ENCODE measurements around the gene DNAAF1.

DNAAF1 gene

DNA sequence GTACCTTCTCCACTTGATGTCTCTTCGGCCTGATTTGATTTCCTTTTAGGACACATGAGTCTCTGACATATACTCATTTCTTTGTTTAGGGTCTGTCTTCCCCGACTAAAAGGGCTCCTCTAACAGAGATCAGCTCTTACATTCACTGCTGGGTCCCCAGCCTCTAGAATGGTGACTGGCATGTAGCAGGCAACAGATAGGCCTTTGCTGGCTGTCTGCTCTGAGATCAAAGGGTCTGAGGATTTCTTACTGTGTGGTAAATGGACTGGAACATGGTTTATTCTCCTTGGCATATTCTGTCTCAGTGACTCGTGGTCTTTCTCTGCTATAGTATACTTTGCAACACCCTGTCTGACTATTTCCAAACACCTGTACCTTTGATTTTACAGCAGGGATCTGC lies 16.7 kb downstream of the DNAAF1 start:
- DNase-seq: no peak

DNA sequence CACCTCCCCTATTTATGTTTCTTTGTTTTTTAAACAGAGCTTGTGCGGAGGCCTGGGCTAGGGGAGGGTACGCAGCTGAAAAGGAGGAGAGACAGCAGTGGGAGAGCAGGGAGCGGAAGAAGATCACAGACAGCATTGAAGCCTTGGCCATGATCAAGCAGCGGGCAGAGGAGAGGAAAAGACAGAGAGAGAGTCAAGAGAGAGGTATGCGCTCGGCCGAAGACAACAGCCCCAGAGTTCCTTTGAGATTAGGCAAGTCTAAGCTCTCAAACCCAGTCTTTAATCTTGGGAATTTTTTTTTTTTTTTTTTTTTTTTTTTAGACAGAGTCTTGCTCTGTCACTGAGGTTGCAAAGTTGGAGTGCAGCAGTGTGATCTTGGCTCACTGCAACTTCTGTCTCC lies 20.6 kb downstream of the DNAAF1 start:
- no peak for DNase-seq

DNA sequence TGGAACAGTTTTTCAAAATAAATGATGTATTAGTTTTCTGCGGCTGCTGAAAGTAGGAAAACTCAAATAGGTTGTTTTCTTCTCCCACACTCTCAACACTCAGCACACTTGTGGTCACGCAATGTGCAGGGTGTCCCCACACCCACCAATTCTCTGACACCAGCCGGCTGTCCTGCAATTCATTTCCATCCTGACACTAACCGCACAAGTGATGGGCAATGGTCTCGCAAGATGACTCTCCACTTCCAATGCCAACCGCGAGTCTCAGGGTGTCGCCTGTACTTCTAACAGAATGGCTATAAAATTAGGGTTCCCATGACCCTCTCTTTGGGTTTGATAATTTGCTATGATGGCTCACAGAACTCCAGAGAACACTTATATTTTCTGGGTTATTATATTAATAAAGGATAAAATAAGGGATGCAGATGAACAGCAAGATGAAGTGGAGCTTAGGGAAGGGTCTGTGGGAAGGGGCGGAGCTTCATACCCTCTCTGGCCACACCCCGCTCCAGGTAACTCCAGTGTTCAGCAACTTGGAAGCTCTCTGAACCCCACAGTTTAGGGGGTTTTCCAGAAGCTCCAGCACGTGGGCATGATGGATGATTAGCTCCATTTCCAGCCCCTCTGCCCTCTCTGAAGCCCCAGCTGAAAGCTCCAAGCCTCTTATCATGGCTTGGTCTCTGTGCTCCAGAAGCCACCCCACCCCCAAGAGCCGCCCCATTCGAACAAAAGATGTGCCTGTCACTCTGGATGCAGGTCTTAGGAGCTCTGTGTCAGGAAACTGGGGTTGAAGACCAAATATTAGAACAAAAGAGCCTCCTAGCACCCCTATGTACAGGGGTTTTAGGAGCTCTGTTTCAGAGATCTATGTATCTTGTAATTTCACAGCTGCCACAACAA lies 21.9 kb downstream of the DNAAF1 start:
- no peak for DNase-seq

DNA sequence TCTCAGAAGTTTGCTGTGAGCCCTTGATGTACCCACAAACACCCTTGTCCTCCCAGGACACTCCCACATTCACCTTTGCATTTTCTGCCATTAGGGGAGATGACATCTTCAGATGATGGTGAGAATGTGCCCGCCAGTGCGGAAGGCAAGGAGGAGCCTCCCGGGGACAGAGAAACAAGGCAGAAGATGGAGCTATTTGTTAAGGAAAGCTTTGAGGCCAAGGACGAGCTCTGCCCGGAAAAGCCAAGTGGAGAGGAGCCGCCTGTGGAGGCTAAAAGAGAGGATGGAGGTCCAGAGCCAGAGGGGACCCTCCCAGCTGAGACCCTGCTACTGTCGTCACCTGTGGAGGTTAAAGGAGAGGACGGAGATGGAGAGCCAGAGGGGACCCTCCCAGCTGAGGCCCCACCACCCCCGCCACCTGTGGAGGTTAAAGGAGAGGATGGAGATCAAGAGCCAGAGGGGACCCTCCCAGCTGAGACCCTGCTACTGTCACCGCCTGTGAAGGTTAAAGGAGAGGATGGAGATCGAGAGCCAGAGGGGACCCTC lies 24.7 kb downstream of the DNAAF1 start:
- DNase-seq: no peak

DNA sequence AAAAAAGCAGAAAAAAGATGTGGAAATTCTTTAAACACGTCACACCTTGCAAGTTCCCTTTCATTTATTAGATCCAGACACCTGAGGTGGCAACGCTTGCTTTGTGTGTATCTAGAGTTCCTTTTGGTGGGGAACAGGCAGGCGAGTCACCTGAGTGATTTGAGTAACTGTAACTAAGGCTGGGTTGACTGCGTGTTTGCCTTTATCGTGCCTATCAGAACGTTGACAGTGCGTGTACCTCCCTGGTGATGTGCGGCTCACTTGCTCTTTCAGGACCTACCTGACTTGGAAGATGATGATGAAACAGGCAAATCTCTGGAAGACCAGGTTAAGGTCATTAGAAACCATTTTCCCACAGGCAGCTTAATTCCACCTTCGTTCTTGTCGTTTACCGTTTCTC lies 29.3 kb downstream of the DNAAF1 start:
- DNase-seq: no peak

DNA sequence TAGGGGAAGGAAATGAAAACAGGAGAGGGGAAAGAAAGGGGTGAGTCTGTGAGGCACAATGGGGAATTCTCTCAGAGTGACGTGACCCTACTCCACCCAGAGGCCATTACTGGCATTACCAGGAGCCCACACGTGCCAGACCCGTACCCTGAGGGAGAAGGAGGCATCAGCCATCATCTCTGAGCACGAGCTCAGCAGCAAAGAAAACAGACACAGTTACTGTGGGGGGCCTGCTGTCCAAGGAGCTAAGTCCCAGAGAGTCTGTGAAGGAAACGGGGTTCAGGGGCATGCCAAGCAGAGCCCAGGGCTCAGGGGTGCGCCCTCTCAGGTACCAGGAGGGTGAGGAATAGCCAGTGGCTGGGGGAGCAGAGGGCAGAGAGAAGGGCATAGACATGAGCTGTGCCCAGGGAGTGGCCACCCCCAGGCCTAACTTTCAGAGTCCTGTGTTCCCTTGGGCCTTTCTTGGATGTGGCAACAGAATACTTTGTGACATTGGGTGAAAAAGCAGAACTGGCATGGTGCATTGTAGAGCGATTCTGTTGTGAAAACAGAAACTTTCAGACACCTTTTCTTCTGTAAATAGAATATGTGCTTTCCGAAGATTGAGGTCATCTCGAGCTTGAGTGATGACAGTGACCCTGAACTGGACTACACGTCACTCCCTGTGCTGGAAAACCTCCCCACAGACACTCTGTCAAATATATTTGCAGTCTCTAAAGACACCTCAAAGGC lies 30.4 kb downstream of the DNAAF1 start:
- no peak for DNase-seq

DNA sequence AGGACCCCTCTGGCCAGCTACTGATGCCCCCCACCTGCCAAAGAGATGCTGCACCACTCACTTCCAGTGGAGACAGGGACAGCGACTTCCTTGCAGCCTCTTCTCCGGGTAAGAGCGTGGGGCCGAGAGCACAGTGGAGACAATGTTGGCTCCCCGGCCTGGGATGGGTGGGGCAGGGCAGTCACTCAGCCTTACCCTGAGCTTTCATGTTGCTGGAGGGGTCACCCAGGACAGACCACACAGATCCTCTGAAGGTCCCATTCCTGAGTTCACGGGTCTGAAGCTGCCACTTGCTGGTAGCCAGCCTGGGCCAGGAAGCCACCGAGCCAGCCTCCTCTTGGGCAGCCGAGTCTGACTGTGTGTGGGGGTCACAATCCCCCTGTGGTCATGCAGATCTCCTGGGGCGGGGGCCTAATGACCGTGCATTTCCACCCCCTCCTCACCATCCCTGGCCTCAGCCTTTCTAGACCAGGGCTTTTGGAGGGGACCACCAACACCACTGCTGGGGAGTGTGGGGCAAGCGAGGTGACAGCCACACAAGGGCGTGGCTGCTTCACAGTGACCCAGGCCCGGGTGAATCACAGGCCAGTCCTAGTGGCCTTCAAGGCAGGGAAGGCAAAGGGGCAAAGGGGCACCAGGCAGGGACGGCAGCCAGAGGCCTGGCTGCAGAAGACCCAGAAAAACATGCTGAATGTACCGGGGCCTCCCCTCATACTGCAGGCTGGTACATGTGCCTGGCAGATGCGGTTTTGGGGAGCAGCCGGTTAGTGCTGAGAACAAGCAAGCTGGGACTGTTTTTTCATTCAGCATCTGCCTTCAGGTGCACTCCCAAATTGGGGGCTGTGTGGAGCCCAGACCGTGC lies 31.3 kb downstream of the DNAAF1 start:
- DNase-seq: no peak

GRCh38 chr16:84177741-84178073 lies 32.6 kb downstream of the DNAAF1 start:
- no peak for DNase-seq

DNA sequence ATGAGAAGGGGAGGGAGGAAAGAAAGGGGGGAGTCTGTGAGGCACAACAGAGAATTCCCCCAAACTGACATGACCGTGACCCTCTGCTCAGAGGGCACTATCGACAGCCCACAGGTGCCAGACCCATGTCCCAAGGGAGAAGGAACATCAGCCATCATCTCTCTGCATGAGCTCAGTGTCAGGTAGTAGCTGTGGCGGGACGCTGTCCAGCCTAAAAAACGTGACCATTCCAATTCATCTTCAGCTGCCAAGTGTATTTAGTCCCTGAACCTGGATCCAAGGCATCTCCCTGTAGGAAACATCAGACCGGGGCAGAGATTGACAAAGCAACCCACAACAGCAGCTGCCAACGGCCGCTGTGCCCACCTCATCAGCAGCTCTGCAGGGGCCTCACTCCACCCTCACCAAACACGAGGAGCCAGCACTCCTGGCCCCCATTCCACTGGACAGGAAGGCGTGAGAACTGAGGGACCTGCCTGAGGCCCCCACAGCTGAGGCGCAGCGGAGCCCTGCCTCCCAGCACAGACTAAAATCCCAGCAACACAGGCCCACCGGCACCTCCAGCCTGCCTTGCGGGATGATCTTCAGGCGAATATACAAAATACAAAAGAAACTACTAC lies 33.1 kb downstream of the DNAAF1 start:
- DNase-seq: no peak

DNA sequence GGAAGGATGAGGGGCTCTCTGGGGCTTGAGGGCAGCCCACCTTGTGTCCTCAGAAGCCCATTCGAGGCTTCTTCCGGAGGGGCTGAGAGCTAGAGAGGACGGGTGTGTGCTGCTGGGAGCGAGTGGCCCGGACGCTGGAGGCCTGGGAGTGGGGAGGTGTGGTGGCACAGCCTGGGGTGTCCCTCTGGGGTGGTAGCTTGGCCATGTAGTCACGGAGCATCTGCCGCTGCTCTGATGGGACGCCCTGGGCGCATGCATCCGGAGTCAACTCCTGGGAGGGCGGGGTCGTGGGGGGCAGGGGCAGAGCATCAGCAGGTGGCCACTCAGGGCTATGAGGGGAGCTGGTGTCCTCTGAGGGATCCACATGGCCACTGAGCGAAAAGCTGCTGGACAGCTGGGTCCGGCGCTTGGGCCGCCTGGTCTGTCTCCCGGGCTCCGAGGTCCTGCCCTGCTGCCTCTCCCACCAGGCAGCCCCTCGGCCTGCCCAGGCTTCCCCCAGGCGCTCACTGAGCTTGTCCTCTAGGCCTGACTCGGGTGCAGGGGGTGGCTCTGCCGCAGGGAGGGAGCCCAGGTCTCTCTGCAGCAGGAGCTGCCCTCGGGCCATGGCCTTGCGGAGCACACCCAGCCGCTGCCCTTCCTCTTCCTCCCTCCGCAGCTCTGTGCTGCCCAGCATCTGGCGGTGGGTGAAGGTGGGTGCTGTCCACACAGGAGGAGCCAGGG lies 33.9 kb downstream of the DNAAF1 start:
- DNase-seq: no peak

DNA sequence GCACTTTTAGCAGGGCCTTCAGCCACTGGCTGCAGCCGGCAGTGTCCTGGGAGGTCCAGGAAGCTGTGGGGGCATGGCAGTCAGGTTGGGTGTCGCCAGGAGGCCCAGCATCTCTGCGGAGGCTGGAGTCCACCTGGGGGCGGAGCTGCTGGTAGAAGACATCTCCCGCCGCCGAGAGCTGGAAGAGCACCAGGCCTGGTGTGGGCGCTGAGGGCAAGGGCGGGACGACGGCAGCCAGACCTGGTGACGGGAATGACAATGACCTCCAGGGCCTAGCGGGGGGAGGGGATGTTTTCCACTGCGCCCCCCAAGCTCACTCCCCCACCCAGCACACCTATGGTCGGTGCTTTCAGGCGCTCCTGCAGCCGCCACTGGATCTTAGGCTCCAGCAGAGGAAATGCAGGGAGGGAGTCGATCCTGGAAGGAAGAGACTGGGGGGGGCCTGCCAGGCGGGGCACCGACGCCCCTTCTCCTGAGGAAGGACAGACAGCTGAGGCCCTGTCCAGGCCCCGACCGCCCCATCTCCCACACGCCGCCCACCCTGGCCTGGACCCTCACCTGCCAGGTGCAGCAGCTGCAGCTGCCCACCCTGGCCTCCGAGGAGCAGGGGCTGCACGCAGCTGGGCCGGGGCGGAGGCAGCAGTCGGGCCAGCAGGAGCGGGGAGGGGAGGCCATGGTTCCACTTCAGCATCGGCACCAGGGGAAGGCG lies 34.7 kb downstream of the DNAAF1 start:
- DNase-seq: no peak

DNA sequence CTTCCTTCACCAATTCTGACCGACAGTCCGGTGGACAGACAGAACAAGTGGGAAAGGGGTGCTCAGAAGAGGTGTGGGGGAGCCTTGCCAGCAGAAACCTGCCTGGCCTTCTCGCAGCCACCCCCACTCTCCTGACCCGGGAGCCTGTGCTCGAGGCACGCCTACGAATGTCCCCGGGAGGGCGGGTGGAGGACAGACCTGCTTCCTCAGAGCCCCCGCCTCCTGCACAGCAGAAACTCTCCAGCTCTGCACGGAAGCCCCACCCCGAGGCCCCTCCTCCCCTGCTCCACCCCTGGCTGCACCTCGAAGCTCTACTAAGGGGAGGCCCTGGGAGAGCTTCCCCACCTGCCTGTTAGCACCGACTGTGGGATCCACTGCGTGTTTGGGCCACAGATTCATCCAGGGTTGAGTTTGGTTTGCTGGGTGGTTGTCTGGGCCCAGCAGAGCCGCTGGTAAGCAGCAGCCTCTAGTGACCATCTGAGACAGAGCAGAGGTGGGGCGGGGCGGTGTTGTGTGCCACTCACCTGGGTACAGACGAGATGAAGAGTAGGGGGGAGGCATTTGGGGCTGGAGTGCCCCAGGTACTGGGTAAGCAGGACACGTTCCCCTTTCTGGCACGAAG lies 35.5 kb downstream of the DNAAF1 start:
- no peak for DNase-seq

GRCh38 chr16:84181144-84181915 lies 36.2 kb downstream of the DNAAF1 start:
- no peak for DNase-seq

DNA sequence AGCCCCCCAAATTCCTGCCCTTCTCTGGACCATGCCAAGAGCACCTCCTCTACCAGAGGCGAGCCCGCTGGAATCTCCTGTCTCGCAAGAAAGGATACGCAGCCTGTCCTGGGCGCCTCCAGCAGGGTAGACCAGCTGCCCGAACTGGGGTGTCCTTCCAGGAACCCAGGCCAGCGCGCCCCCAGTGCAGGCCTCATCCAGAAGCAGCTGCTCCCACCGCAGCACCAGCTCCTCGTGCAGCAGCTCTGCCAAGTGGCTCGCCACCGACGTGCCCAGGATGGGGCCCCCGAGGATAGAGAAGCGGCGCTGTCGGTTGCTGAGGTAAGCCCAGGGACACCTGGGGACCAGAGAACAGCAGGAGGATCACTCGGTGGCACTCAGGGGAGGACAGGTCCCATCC lies 37.0 kb downstream of the DNAAF1 start:
- no peak for DNase-seq

GRCh38 chr16:84182680-84183571 lies 37.8 kb downstream of the DNAAF1 start:
- no peak for DNase-seq

DNA sequence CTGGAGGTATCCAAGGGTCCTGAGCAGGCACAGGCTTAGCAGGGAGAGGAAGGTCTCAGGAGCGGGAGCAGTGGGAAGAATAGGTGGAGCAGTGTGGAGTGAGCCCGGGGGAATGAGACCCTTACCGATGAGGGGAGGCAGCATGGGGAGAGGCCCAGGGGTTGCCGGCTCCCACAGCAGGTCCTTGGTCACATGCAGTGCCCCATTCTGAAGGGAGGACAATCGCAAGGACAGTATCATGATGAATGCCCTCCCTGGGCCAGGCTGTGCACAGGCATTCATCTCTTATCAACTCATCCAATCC lies 38.4 kb downstream of the DNAAF1 start:
- DNase-seq: no peak

GRCh38 chr16:84183911-84184591 lies 38.9 kb downstream of the DNAAF1 start:
- no peak for DNase-seq

DNA sequence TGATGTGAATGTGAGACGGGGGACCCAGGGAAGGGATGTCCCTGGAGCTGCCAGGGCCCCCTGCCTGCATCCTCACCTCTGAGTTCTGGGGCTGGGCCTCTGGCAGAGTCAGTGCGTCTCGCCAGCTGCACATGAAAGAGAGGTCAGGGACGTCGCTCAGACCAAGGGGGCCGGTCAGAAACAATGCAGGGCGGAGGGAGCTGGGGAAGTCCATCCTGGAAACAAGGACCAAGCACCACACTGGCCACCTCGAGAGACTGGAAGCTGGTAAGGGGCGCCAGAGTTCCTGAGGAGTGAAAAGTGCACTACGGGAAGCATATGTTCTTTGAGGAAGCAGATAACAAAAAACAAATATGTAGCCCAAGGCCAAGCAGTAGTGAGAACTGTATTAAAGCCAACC lies 39.7 kb downstream of the DNAAF1 start:
- no peak for DNase-seq
